Globus pallidus (tissue), 1 donor: ENCODE results near the gene NPY5R.

Source experiments
- DNase-seq: peaks from one replicate; pipeline ENCODE4 v3.0.0-alpha.2; 2015; ENCODE audit warnings: low spot score

Gene NPY5R

DNA sequence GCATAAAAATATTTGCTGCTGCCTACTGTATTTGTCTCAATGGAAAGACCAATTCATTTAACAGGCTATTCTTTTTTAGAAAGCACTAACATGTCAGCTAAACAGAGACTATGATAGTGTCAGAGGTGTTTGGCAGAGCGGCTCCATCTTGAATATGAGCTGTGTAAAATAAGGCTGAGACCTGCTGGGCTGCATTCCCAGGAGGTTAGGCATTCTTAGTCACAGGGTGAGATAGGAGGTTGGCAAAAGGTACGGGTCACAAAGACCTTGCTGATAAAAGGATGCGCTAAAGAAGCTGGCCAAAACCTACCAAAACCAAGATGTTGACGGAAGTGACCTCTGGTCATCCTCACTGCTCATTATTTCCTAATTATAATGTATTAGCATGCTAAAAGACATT, 41.8 kb downstream of the NPY5R start:
- no peak for DNase-seq

GRCh38 chr4:163391756-163392155, 48.1 kb downstream of the NPY5R start:
- DNase-seq: no peak

DNA sequence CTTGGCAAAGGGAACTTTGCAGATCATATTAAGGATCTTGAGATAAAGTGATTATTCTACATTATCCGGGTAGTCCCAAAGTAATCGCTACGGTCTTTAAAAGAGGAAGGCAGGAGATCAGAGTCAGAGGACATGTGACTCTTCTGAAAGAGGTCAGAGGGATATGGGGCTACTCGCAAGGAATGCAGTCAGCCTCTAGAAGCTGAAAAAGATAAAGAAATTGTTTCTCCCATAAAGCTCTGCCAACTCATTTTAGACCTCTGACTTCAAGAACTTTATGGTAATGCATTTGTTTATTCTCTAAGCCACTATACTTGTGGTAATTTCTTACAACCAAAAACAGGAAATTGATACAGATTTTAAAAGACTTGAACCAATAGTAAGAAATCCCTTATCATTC, 48.6 kb downstream of the NPY5R start:
- DNase-seq: no peak

DNA sequence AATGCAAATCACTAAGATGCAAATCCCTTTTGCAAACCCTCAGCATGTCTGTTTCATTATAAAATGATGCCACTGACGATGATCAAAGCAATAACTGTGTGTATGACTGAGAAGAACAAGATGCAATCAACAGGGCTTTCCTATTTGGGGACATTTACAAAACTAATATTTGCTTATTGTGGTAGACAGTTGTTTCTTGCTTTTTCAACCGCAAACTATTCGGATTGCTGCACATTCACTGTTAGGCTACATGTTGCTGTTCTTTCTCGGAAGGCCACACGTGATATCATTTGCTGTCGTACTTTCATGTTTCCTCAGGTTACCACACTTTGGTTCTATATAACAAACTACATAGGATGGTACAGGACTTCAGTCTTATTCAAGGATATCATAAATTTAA, 49.8 kb downstream of the NPY5R start:
- DNase-seq: no peak

DNA sequence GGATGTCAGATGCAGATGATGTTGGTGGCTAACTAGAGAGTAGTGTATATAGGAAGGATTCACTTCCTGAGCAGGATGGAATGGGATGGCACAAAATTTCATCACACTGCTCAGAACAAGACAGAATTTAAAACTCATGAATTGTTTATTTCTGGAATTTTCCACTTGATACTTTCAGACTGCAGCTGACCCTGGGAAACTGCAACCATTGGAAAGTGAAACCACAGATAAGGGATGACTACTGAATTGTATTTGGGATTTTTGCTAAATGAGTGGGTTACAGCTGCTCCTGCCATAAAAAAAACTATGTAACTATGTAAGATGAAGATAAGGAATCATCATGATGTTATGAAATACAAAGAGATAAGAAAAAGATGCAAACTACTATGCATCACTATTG, 51.4 kb downstream of the NPY5R start:
- DNase-seq: no peak

GRCh38 chr4:163395758-163396157, 52.1 kb downstream of the NPY5R start:
- no peak for DNase-seq

GRCh38 chr4:163398238-163398637, 54.5 kb downstream of the NPY5R start:
- DNase-seq: no peak

GRCh38 chr4:163400911-163401310, 57.2 kb downstream of the NPY5R start:
- DNase-seq: no peak
